Keratinocyte (primary cell): ENCODE results near the gene TBCB. TPM values are rescaled to one million over a fixed set of nuclear protein-coding genes. Genes with fewer than 3 reads are reported as not detected.

ENCODE experiments used
- DNase-seq: peaks from one replicate; pipeline ENCODE4 v3.0.0-alpha.2; 2011; ENCODE audit warnings: low read depth, missing footprints, low spot score
- FAIRE-seq: peaks from 2 replicates; lab custom pipeline; 2011; peaks lifted over from hg19 to GRCh38; lab: Jason Lieb, UNC
- H2AFZ ChIP-seq: 2 replicates; pipeline ENCODE4 v1.6.0; 2012; ENCODE audit warnings: low read length, control low read depth, inconsistent platforms; ENCODE audit not compliant: control insufficient read depth
- H3K27ac ChIP-seq: 2 replicates; pipeline ENCODE4 v1.5.1; 2011; ENCODE audit warnings: low read length; ENCODE audit not compliant: control insufficient read depth, insufficient read depth
- H3K27me3 ChIP-seq: 3 replicates; pipeline ENCODE4 v1.6.0; 2011; ENCODE audit warnings: low read length; ENCODE audit not compliant: control insufficient read depth, insufficient read depth; ENCODE audit errors: extremely low read depth
- H3K36me3 ChIP-seq, 2 experiments: 2 replicates in 1 of 2; 3 replicates in 1 of 2; pipeline ENCODE4 v1.5.1; 2011; ENCODE audit warnings: low read length in 2 of 2, mild to moderate bottlenecking in 1 of 2; ENCODE audit not compliant: control insufficient read depth in 2 of 2, insufficient read depth in 2 of 2; ENCODE audit errors: extremely low read depth in 1 of 2
- H3K4me1 ChIP-seq: 3 replicates; pipeline ENCODE4 v1.5.1; 2011; ENCODE audit warnings: low read length; ENCODE audit not compliant: control insufficient read depth, insufficient read depth; ENCODE audit errors: extremely low read depth
- H3K4me2 ChIP-seq: 3 replicates; pipeline ENCODE4 v1.6.0; 2011; ENCODE audit warnings: low read depth, low read length; ENCODE audit not compliant: control insufficient read depth, insufficient read depth; ENCODE audit errors: extremely low read depth
- H3K4me3 ChIP-seq, 3 experiments: fragments of 200-600 bp in 1 of 3; sonication (generic) in 1 of 3; 2 replicates in 2 of 3; 3 replicates in 1 of 3; pipeline ENCODE4 v1.5.1; 2011 to 2016; ENCODE audit warnings: low read length in 3 of 3, mild to moderate bottlenecking in 3 of 3, control low read depth in 2 of 3, inconsistent platforms in 1 of 3, low read depth in 1 of 3, mixed read lengths in 1 of 3, mixed run types in 1 of 3, moderate library complexity in 1 of 3; ENCODE audit not compliant: control insufficient read depth in 2 of 3, insufficient read depth in 2 of 3; ENCODE audit errors: extremely low read depth in 1 of 3
- H3K79me2 ChIP-seq: 2 replicates; pipeline ENCODE4 v1.6.0; 2012; ENCODE audit warnings: low read length; ENCODE audit not compliant: control insufficient read depth, insufficient read depth
- H3K9ac ChIP-seq: 3 replicates; pipeline ENCODE4 v1.6.0; 2011; ENCODE audit warnings: low read length; ENCODE audit not compliant: control insufficient read depth, insufficient read depth; ENCODE audit errors: extremely low read depth
- H3K9me1 ChIP-seq: 3 replicates; pipeline ENCODE4 v1.6.0; 2011; ENCODE audit warnings: low read length; ENCODE audit not compliant: control insufficient read depth, insufficient read depth; ENCODE audit errors: extremely low read depth
- H3K9me3 ChIP-seq: 2 replicates; pipeline ENCODE4 v1.5.1; 2012; ENCODE audit warnings: low read depth, low read length; ENCODE audit not compliant: control insufficient read depth
- H4K20me1 ChIP-seq: 3 replicates; pipeline ENCODE4 v1.6.0; 2011; ENCODE audit warnings: low read length; ENCODE audit not compliant: control insufficient read depth, insufficient read depth; ENCODE audit errors: extremely low read depth
- CTCF ChIP-seq, 3 experiments: IDR thresholded peaks in 1 of 3; conservative IDR thresholded peaks in 1 of 3; optimal IDR thresholded peaks in 1 of 3; 2 replicates in 2 of 3; 3 replicates in 1 of 3; pipeline versions ENCODE3 to v1.5.1; 2011; ENCODE audit warnings: low read length in 3 of 3, mild to moderate bottlenecking in 3 of 3, moderate library complexity in 2 of 3, control low read depth in 1 of 3, inconsistent platforms in 1 of 3; ENCODE audit not compliant: insufficient read depth in 2 of 3; ENCODE audit errors: extremely low read depth in 1 of 3
- EZH2 ChIP-seq: IDR thresholded peaks from one replicate; pipeline ENCODE4 v1.6.1; 2012; ENCODE audit warnings: inconsistent platforms, mild to moderate bottlenecking, low read length, moderate library complexity
- dilution Hi-C: fragments of 300-500 bp; cut with MboI; formaldehyde crosslinking; loops from one replicate; pipeline ENCODE4 v1.7.0; 2020; ENCODE audit warnings: low sequenced_read_pairs; ENCODE audit not compliant: extremely low pct_ligation_motif_present
- polyA plus RNA-seq, 5 experiments: library from polyadenylated mRNA; depleted of rRNA in 3 of 5; stranded (reverse) in 3 of 5; stranded (forward) in 1 of 5; unstranded in 1 of 5; fragments of >200 nt; gene quantifications; 1 replicate in 1 of 5; 2 replicates in 3 of 5; 3 replicates in 1 of 5; pipeline versions ENCODE4 v1.2.1 to v1.2.3, GENCODE V29; 2011 to 2012; ENCODE audit warnings: missing spikeins in 2 of 5, low read depth in 1 of 5, low replicate concordance in 1 of 5

TBCB gene
- polyA plus RNA-seq, 1 donor (not counting 4 experiments of a cell fraction or from before 2014, with no cell fraction given) = 183 TPM

- H2AFZ ChIP-seq = no peak overlapping the region
- no peaks in the 10 kb centered on the region for H3K9me3 ChIP-seq
- no peaks in the 10 kb centered on the region for H3K9me1 ChIP-seq
- peaks cover 14% of the 10 kb centered on the region for H3K4me1 ChIP-seq
- no peak overlapping the region for H3K27ac ChIP-seq
- FAIRE-seq (no peak), DNase-seq (no peak)
- TF ChIP-seq EZH2 (no peak), CTCF (optimal IDR thresholded peaks at IDR 0.05 in 1 of 3, IDR thresholded peaks at IDR 0.05 in 1 of 3, conservative IDR thresholded peaks at IDR 0.05 in 1 of 3; ENCODE audit: extremely low read depth in 1 of 3, insufficient read depth in 2 of 3, low read length in 3 of 3) (no peak)
- H3K79me2 ChIP-seq = no peaks in the 10 kb centered on the region
- dilution Hi-C loops = no loop called here
- peaks cover 2 to 26% of the 10 kb centered on the region in 2 experiments for H3K36me3 ChIP-seq
- no peak overlapping the region for H3K9ac ChIP-seq
- H3K4me3 ChIP-seq = no peak overlapping the region
- H3K4me2 ChIP-seq = no peak overlapping the region
- H3K27me3 ChIP-seq = no peaks in the 10 kb centered on the region
- peaks cover 3% of the 10 kb centered on the region for H4K20me1 ChIP-seq
Observed at GRCh38 chr19:36106991-36107390, 8.3 kb upstream of the TBCB start.

- H3K9me3 ChIP-seq = no peaks in the 10 kb centered on the region
- H3K36me3 ChIP-seq = peaks cover 9 to 22% of the 10 kb centered on the region in 2 experiments
- H3K27ac ChIP-seq = no peak overlapping the region
- FAIRE-seq (no peak), DNase-seq (no peak)
- no peak overlapping the region for H3K4me3 ChIP-seq
- no peak overlapping the region for H3K9ac ChIP-seq
- no peak overlapping the region for H2AFZ ChIP-seq
- no peaks in the 10 kb centered on the region for H3K9me1 ChIP-seq
- no peak overlapping the region for H3K4me2 ChIP-seq
- H3K79me2 ChIP-seq = peaks cover 2% of the 10 kb centered on the region
- dilution Hi-C loops = no loop called here
- H4K20me1 ChIP-seq = peaks cover 3% of the 10 kb centered on the region
- no peaks in the 10 kb centered on the region for H3K27me3 ChIP-seq
- H3K4me1 ChIP-seq = peaks cover 12% of the 10 kb centered on the region
- TF ChIP-seq CTCF (optimal IDR thresholded peaks at IDR 0.05 in 1 of 3, IDR thresholded peaks at IDR 0.05 in 1 of 3, conservative IDR thresholded peaks at IDR 0.05 in 1 of 3; ENCODE audit: extremely low read depth in 1 of 3, insufficient read depth in 2 of 3, low read length in 3 of 3) = no peak
- TF ChIP-seq EZH2 = no peak
Observed at GRCh38 chr19:36108684-36109083, 6.6 kb upstream of the TBCB start.
